ENCODE data around the gene SLC24A4.

Gene SLC24A4

DNA sequence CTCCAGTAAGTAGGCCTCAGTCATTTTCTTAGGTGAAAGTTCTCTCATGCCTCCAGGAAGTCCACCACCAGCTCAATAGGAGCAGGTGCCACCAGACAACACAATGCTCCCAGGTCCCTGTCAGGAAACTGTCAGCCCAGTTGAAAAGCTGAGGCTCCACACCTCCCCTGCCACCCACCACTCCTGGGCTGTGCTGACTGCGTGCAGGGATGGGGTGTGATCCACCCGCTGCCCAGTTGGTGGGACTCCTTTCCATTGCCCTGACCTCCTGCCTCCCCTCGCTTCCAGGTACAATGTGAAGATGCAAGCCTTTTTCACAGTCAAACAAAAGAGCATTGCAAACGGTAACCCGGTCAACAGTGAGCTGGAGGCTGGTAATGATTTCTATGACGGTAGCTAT, 125.8 kb downstream of the SLC24A4 start:
- no peak overlapping the region for H3K27ac ChIP-seq (replicated peaks)
- DNase-seq (ENCODE audit: low read depth in 1 of 2, low spot score in 1 of 2), result no peak
- no peak for TF ChIP-seq POLR2AphosphoS5 (IDR thresholded peaks at IDR 0.05; ENCODE audit: low read depth)

DNA sequence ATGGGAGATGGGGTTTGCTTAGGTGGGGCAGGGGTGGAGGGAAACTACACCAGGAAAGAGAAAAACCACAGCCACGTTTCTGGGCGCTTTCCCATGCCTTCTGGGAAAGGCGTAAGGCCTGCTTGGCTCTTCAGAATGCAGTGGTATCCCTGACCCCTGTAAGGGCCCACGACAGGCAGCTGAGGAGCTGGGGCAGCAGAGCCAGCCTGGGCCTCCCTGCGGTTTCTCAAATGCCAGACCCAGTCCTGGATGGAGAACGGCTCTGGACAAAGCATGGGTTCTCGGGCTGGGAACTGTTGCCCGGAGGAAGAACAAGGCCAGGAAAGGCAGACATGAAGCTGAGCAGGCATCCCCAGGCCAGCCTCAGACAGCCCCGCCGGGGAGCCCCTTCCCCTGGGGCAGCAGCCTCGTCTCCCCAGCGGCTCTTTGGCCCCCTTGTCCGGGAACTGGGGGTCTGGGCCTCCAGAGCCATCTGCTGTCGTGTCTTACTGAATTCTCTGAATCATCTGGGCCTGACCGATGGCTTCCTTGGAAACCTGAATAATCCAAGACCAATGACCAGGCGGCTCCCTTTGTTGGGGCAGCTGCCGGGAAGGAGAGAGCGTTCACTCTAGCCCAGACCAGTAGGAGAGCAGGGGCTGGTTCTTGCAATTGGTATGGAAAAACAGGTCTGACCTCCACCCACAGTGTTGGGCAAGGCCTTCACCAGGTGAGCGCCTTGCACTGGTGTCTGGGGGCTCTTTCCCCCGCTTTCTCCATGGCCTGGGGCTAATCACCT, 126.6 kb downstream of the SLC24A4 start:
- TF ChIP-seq, protein P1, sequence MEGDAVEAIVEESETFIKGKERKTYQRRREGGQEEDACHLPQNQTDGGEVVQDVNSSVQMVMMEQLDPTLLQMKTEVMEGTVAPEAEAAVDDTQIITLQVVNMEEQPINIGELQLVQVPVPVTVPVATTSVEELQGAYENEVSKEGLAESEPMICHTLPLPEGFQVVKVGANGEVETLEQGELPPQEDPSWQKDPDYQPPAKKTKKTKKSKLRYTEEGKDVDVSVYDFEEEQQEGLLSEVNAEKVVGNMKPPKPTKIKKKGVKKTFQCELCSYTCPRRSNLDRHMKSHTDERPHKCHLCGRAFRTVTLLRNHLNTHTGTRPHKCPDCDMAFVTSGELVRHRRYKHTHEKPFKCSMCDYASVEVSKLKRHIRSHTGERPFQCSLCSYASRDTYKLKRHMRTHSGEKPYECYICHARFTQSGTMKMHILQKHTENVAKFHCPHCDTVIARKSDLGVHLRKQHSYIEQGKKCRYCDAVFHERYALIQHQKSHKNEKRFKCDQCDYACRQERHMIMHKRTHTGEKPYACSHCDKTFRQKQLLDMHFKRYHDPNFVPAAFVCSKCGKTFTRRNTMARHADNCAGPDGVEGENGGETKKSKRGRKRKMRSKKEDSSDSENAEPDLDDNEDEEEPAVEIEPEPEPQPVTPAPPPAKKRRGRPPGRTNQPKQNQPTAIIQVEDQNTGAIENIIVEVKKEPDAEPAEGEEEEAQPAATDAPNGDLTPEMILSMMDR (IDR thresholded peaks at IDR 0.05; ENCODE audit: insufficient read depth, low read length), result no peak
- TF ChIP-seq SPI1 (IDR thresholded peaks at IDR 0.05; ENCODE audit: borderline replicate concordance, low read depth) (no peak), POLR2AphosphoS5 (IDR thresholded peaks at IDR 0.05; ENCODE audit: low read depth) (no peak), GABPA (IDR thresholded peaks at IDR 0.05; ENCODE audit: low read depth) (no peak), REST (IDR thresholded peaks at IDR 0.05; ENCODE audit: insufficient replicate concordance, low read depth) (no peak)
- H3K27ac ChIP-seq (replicated peaks), result no peak overlapping the region
- no peaks in the 10 kb centered on the region for H3K27me3 ChIP-seq (ENCODE audit: insufficient read depth, poor library complexity, severe bottlenecking)
- DNase-seq (ENCODE audit: low read depth in 1 of 2, low spot score in 1 of 2), result no peak
- no peak overlapping the region for H3K4me3 ChIP-seq (replicated peaks; ENCODE audit: insufficient read depth, low read length)

More for the DNA sequence above, 125.8 kb downstream of the SLC24A4 start:
- Histone ChIP-seq H3K4me3 (replicated peaks; ENCODE audit: insufficient read depth, low read length) (no peak overlapping the region), H3K27me3 (ENCODE audit: insufficient read depth, poor library complexity, severe bottlenecking) (no peaks in the 10 kb centered on the region)

GRCh38 chr14:92450351-92451070, 127.5 kb downstream of the SLC24A4 start:
- Histone ChIP-seq H3K27me3 (ENCODE audit: insufficient read depth, poor library complexity, severe bottlenecking) (no peaks in the 10 kb centered on the region), H3K4me3 (replicated peaks; ENCODE audit: insufficient read depth, low read length) (no peak overlapping the region), H3K27ac (replicated peaks) (no peak overlapping the region)
- DNase-seq (ENCODE audit: low read depth in 1 of 2, low spot score in 1 of 2), result no peak
- no peak for TF ChIP-seq GABPA (IDR thresholded peaks at IDR 0.05; ENCODE audit: low read depth)
- TF ChIP-seq, protein P1 (IDR thresholded peaks at IDR 0.05; ENCODE audit: insufficient read depth, low read length), result no peak
- no peak for TF ChIP-seq POLR2AphosphoS5 (IDR thresholded peaks at IDR 0.05; ENCODE audit: low read depth)
- no peak for TF ChIP-seq SPI1 (IDR thresholded peaks at IDR 0.05; ENCODE audit: borderline replicate concordance, low read depth)
- no peak for TF ChIP-seq REST (IDR thresholded peaks at IDR 0.05; ENCODE audit: insufficient replicate concordance, low read depth)

GRCh38 chr14:92451245-92451644, 128.3 kb downstream of the SLC24A4 start:
- no peak for DNase-seq (ENCODE audit: low read depth in 1 of 2, low spot score in 1 of 2)
- no peaks in the 10 kb centered on the region for H3K27me3 ChIP-seq (ENCODE audit: insufficient read depth, poor library complexity, severe bottlenecking)
- no peak for TF ChIP-seq POLR2AphosphoS5 (IDR thresholded peaks at IDR 0.05; ENCODE audit: low read depth)
- no peak for TF ChIP-seq SPI1 (IDR thresholded peaks at IDR 0.05; ENCODE audit: borderline replicate concordance, low read depth)
- no peak for TF ChIP-seq REST (IDR thresholded peaks at IDR 0.05; ENCODE audit: insufficient replicate concordance, low read depth)
- TF ChIP-seq, protein P1 (IDR thresholded peaks at IDR 0.05; ENCODE audit: insufficient read depth, low read length), result no peak
- TF ChIP-seq GABPA (IDR thresholded peaks at IDR 0.05; ENCODE audit: low read depth), result no peak
- H3K4me3 ChIP-seq (replicated peaks; ENCODE audit: insufficient read depth, low read length), result no peak overlapping the region
- no peak overlapping the region for H3K27ac ChIP-seq (replicated peaks)
